Measurements from ENCODE around the gene RANBP10. TPM values are rescaled to one million over a fixed set of nuclear protein-coding genes. Genes with fewer than 3 reads are reported as not detected.

The RANBP10 gene
- total and polyA plus RNA-seq, 9 of the 15 experiments (the other 6 are each of a cell fraction or from before 2014, with no cell fraction given): 0.61 to 19.3 (median 5.9) TPM

DNA sequence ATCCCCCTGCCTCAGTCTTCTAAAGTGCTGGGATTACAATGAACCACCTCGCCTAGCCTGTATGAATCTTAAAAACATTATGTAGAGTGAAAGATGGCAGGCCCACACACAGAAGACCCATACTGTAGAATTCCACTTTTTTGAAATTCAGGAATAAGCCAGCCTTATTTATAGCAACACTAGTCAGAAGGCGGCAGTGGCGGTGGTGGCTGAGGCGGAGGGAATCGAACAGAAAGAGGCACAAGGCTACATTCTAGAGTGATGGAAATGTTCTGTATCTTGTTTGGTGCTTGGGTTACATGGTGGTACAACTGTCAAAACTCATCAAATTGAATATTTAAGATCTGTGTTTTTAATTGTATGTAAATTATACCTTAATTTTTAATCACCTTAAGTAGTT, 98.6 kb downstream of the RANBP10 start (continued):
- TF ChIP-seq TSHZ1 (CRISPR knock-in tag; IDR thresholded peaks at IDR 0.05) (no peak), PHTF2 (CRISPR knock-in tag; IDR thresholded peaks at IDR 0.05) (no peak), MLLT1 (IDR thresholded peaks at IDR 0.05) (no peak), ZBTB2 (IDR thresholded peaks at IDR 0.05) (no peak)
- TF ChIP-seq, protein P1, sequence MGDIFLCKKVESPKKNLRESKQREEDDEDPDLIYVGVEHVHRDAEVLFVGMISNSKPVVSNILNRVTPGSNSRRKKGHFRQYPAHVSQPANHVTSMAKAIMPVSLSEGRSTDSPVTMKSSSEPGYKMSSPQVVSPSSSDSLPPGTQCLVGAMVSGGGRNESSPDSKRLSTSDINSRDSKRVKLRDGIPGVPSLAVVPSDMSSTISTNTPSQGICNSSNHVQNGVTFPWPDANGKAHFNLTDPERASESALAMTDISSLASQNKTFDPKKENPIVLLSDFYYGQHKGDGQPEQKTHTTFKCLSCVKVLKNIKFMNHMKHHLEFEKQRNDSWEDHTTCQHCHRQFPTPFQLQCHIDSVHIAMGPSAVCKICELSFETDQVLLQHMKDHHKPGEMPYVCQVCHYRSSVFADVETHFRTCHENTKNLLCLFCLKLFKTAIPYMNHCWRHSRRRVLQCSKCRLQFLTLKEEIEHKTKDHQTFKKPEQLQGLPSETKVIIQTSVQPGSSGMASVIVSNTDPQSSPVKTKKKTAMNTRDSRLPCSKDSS (IDR thresholded peaks at IDR 0.05; ENCODE audit: low read depth, partially characterized antibody): no peak
